Ovary (tissue), 3 donors: ENCODE results near the gene LCE5A.

Source experiments
- EP300 ChIP-seq: sonication (generic); formaldehyde crosslinking; IDR thresholded peaks from one replicate; pipeline ENCODE4 v1.6.1; 2017; ENCODE audit warnings: antibody characterized with exemption
- POLR2A ChIP-seq: fragments of 450-650 bp; IDR thresholded peaks from one replicate; pipeline ENCODE4 v1.6.1; 2017; ENCODE audit warnings: antibody characterized with exemption, mild to moderate bottlenecking, moderate library complexity
- TF ChIP-seq, protein P1 (sequence below), 3 donors: fragments of 450-650 bp in 2 of 3; fragments of 200-600 bp in 1 of 3; IDR thresholded peaks; one replicate each; pipeline versions ENCODE4 v1.5.1 to v1.8.0; 2016 to 2022; ENCODE audit warnings: antibody characterized with exemption in 3 of 3, mild to moderate bottlenecking in 1 of 3
- donor health status: DM: no; HTN: no; CAD: no.

DNA sequence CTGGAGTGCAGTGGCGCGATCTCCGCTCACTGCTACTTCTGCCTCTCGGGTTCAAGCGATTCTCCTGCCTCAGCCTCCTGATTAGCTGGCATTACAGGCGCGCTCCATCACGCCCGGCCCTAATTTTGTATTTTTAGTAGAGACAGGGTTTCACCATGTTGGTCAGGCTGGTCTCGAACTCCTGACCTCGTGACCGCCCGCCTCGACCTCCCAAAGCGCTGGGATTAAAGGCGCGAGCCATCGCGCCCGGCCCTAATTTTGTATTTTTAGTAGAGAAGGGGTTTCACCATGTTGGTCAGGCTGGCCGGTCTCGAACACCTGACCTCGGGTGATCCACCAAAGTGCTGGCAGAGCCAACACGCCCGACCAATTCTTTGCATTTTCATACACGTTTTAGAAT lies 48.0 kb upstream of the LCE5A start:
- TF ChIP-seq, protein P1, sequence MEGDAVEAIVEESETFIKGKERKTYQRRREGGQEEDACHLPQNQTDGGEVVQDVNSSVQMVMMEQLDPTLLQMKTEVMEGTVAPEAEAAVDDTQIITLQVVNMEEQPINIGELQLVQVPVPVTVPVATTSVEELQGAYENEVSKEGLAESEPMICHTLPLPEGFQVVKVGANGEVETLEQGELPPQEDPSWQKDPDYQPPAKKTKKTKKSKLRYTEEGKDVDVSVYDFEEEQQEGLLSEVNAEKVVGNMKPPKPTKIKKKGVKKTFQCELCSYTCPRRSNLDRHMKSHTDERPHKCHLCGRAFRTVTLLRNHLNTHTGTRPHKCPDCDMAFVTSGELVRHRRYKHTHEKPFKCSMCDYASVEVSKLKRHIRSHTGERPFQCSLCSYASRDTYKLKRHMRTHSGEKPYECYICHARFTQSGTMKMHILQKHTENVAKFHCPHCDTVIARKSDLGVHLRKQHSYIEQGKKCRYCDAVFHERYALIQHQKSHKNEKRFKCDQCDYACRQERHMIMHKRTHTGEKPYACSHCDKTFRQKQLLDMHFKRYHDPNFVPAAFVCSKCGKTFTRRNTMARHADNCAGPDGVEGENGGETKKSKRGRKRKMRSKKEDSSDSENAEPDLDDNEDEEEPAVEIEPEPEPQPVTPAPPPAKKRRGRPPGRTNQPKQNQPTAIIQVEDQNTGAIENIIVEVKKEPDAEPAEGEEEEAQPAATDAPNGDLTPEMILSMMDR (IDR thresholded peaks at IDR 0.05) = no peak
- TF ChIP-seq POLR2A (no peak), EP300 (no peak)
